Adrenal gland (tissue), 12 donors: ENCODE measurements around the gene CFH. TPM values are rescaled to one million over a fixed set of nuclear protein-coding genes. Genes with fewer than 3 reads are reported as not detected.

Experiments used
- DNase-seq, 7 donors: peaks; one replicate each; pipeline ENCODE4 v3.0.0-alpha.2; 2019 to 2020
- H3K27ac ChIP-seq, 5 donors: fragments of 200-600 bp; sonication (generic) in 4 of 5; 1 replicate in 3 of 5; 2 replicates in 2 of 5; pipeline versions ENCODE4 v1.5.1 to v1.8.0; 2016 to 2020; ENCODE audit warnings: mild to moderate bottlenecking in 1 of 5
- H3K27me3 ChIP-seq: fragments of 200-600 bp; 2 replicates; pipeline ENCODE4 v1.8.0; 2021
- H3K36me3 ChIP-seq, 2 donors: fragments of 200-600 bp; replicated peaks in 1 of 2; 1 replicate in 1 of 2; 2 replicates in 1 of 2; pipeline versions ENCODE4 v1.5.1 to v1.8.0; 2018 to 2022
- H3K4me1 ChIP-seq, 2 donors: fragments of 200-600 bp; replicated peaks in 1 of 2; 1 replicate in 1 of 2; 2 replicates in 1 of 2; pipeline versions ENCODE4 v1.5.1 to v1.8.0; 2018 to 2021
- H3K4me3 ChIP-seq, 4 donors: fragments of 200-600 bp; sonication (generic) in 3 of 4; one replicate each; pipeline ENCODE4 v1.5.1; 2016 to 2018
- H3K9me3 ChIP-seq, 3 donors: fragments of 200-600 bp; sonication (generic) in 1 of 3; replicated peaks in 1 of 3; 1 replicate in 2 of 3; 2 replicates in 1 of 3; pipeline versions ENCODE4 v1.5.1 to v1.8.0; 2016 to 2021
- CTCF ChIP-seq, 6 experiments: fragments of 450-650 bp in 4 of 6; fragments of 200-600 bp in 2 of 6; sonication (generic) in 1 of 6; IDR thresholded peaks; 1 replicate in 5 of 6; 2 replicates in 1 of 6; pipeline versions ENCODE4 v1.5.1 to v1.8.0; 2016 to 2021; ENCODE audit warnings: antibody characterized with exemption in 6 of 6, mild to moderate bottlenecking in 2 of 6, moderate library complexity in 1 of 6
- POLR2A ChIP-seq, 2 donors: fragments of 450-650 bp; IDR thresholded peaks; one replicate each; pipeline ENCODE4 v1.6.1; 2017; ENCODE audit warnings: antibody characterized with exemption in 2 of 2, mild to moderate bottlenecking in 2 of 2, moderate library complexity in 1 of 2
- WGBS, 4 donors: extraction: QIAGEN DNeasy Blood & Tissue Kit in 2 of 4; methylation state at CpG; one replicate each; pipeline versions ENCODE4 v1.1.5 to v1.1.7; 2013 to 2017; 5-methylcytosine and 5-hydroxymethylcytosine counted together
- intact Hi-C, 2 donors: fragments of 100-400 bp; cut with DNase I; formaldehyde crosslinking; loops; one replicate each; pipeline versions ENCODE4 v1.14.1 to v1.15.0; 2022 to 2023
- polyA plus RNA-seq, 3 donors: library from polyadenylated mRNA; stranded (reverse); fragments of 200-250 nt in 2 of 3; fragments of 350-450 nt in 1 of 3; fragmentation: Illumina TruSeq in 1 of 3; extraction: RNeasy Lipid Tissue Mini Kit (QIAGEN cat#74804) in 1 of 3; gene quantifications; one replicate each; pipeline ENCODE4 v1.2.3, GENCODE V29; 2013 to 2014
- total RNA-seq, 9 donors: library from RNA; depleted of rRNA in 4 of 9; stranded (reverse); fragments of >200 nt in 4 of 9; fragments of 120-200 nt in 1 of 9; fragmentation: NEBNext Ultra II Directional in 1 of 9; extraction: Animal tissue kit (Norgen Biotek cat#: 25700) in 1 of 9; gene quantifications; one replicate each; pipeline versions ENCODE4 v1.1.0 to v1.2.4, GENCODE V29; 2013 to 2023
- donor health status: healthy with polysubstance abuse.
- donor health status: Bipolar disorder and iron deficiency.
- donor health status: DM: yes; HTN: yes; CAD: no.
- donor health status: DM: no; HTN: no; CAD: no.
- donor health status: DM: no; HTN: no; CAD: no.
- donor health status: DM: yes; HTN: yes; CAD: no.

The CFH gene
- total and polyA plus RNA-seq, 12 donors = 33.0 to 151 (median 74.4) TPM

DNA sequence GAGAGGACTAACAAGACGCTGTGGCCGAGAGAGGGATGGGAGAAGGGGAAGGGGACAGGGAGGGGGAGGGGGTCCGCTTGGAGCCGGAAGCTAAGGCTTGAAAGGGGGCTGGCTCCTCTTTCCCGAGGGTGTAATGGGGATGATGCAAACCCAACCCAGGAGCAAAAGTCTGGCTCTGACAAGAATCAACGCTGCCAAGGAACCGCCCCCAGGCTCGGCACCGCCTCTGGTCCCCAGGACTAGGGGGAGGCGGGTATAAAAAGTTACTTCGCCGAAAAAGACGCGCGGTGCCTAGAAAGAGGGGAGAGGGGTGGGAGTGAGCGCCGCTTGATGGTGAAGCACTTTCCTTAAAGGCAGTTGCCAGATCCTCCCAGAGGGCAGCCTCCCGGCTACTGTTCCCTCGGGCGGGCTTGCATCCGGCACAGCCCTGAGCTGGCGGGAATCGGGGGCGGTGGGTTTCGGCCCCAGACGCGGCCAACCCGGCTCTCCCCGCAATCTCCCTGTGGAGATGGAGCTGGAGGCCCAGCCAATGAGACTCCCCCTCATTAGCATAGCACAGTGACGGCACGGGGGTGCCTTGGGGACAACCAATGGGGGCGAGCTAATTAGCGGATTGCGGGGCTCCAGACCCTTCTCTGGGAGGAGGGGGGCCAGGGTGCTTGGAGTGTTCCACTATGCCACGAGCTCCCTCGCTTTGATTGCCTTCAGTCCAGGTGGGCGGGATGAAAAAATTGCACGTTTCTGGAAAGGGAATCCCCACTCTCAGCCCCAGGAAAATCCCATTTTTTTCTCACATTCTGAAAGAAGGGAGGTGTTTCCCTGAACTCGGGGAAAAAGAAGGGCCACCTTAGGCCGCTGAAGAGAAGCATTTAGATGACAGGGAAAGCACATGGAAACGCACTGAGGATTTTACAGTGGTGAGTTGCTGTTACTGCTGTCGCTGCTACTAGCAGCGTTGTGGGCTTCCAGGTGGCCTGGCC lies 43.2 kb upstream of the CFH start, which contains the start of gene KCNT2:
KCNT2 (minus strand) TSS at position 51 of the 980 bp plus-strand sequence. CDS start 131 bp downstream, outside the sequence.
- Histone ChIP-seq H3K9me3 (no peaks in the 10 kb centered on the region), H3K36me3 (no peaks in the 10 kb centered on the region), H3K4me3 (peak within 1 kb of the TSS in 2 of 4 donors; percentile 11 to 61), H3K27me3 (no peaks in the 10 kb centered on the region), H3K27ac (peak within 1 kb of the TSS in 3 of 5 donors; percentile 27 to 67 (median 47)), H3K4me1 (peaks cover 0 to 5% of the 10 kb centered on the region in 2 donors)
- peak; percentile 9 to 69 (median 29) for DNase-seq
- WGBS, 4 donors = 1 to 3% (median 2%) methylated on average over 24 to 43 of the region's 43 CpGs
- peak in 2 of 6 experiments; percentile 6 to 21 for TF ChIP-seq CTCF (IDR thresholded peaks at IDR 0.05)
- TF ChIP-seq POLR2A (IDR thresholded peaks at IDR 0.05) = no peak
- intact Hi-C loops = no loop called here

- no peak overlapping the region for H3K4me3 ChIP-seq
- no peaks in the 10 kb centered on the region for H3K9me3 ChIP-seq
- DNase-seq = no peak
- TF ChIP-seq CTCF (IDR thresholded peaks at IDR 0.05) (peak in 1 of 6 experiments; percentile 3), POLR2A (IDR thresholded peaks at IDR 0.05) (no peak)
- no peaks in the 10 kb centered on the region for H3K36me3 ChIP-seq
- H3K27ac ChIP-seq = peak overlapping the region in 3 of 5 donors; percentile 27 to 67 (median 47)
- H3K27me3 ChIP-seq = no peaks in the 10 kb centered on the region
- H3K4me1 ChIP-seq = peaks cover 0 to 5% of the 10 kb centered on the region in 2 donors
- WGBS, 4 donors = 36 to 39% (median 39%) methylated on average over 10 of the region's 10 CpGs
- intact Hi-C loops = no loop called here
Measured at GRCh38 chr1:196609370-196609737, 42.5 kb upstream of the CFH start.

DNA sequence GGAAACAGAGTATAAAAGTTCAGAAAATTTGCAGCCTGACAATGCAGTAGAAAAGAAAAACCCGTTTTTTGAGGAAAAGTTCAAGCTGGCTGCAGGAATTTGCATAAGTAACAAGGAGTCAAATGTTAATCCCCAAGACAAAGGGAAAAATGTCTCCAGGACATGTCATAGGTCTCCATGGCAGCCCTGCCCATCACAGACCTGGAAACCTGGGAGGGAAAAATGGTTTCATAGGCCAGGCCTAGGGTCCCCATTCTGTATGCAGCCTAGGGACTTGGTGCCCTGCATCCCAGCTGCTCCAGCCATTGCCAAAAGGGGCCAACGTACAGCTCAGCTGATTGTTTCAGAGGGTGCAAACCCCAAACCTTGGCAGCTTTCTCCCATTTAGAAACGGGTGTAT lies 40.0 kb upstream of the CFH start:
- DNase-seq = no peak

More for the DNA sequence above, 40.0 kb upstream of the CFH start:
- 56 to 65% (median 59%) methylated on average over 3 of the region's 3 CpGs for WGBS, 4 donors
- TF ChIP-seq CTCF (IDR thresholded peaks at IDR 0.05) (no peak), POLR2A (IDR thresholded peaks at IDR 0.05) (no peak)
- Histone ChIP-seq H3K4me3 (no peak overlapping the region), H3K9me3 (no peaks in the 10 kb centered on the region), H3K36me3 (no peaks in the 10 kb centered on the region), H3K27me3 (no peaks in the 10 kb centered on the region), H3K4me1 (peaks cover 0 to 5% of the 10 kb centered on the region in 2 donors), H3K27ac (no peak overlapping the region)
- intact Hi-C loops = no loop called here
